Endothelial cell of umbilical vein (primary cell): ENCODE measurements around the gene SNPH. TPM values are rescaled to one million over a fixed set of nuclear protein-coding genes. Genes with fewer than 3 reads are reported as not detected.

ENCODE experiments used
- BruUV-seq: library from RNA; stranded (reverse); fragments of 400-500 nt; replicated peaks from 2 replicates; lab custom pipeline; 2021; lab: Mats Ljungman, UMichigan
- CTCF ChIA-PET: fragments of 300-600, 350-600 bp; sonication (Branson Sonifier 250); formaldehyde crosslinking; loops from one replicate; lab custom pipeline; 2021; ENCODE audit warnings: antibody characterized with exemption, inconsistent platforms; lab: Charles Lee
- POLR2A ChIA-PET: fragments of 300-600, 350-600 bp; sonication (Branson Sonifier 250); formaldehyde crosslinking; loops from one replicate; lab custom pipeline; 2021; ENCODE audit warnings: antibody characterized with exemption, inconsistent platforms; lab: Charles Lee
- DNase-seq: peaks from one replicate; pipeline ENCODE4 v3.0.0-alpha.2; 2011; ENCODE audit warnings: low read depth, low spot score
- FAIRE-seq: peaks from 2 replicates; lab custom pipeline; 2011; peaks lifted over from hg19 to GRCh38; lab: Jason Lieb, UNC
- H2AFZ ChIP-seq: 2 replicates; pipeline ENCODE4 v1.6.0; 2012; ENCODE audit warnings: low read depth, low read length, control low read depth, inconsistent platforms
- H3K27ac ChIP-seq: 2 replicates; pipeline ENCODE4 v1.5.1; 2011; ENCODE audit warnings: low read depth, mild to moderate bottlenecking, control low read depth, low read length, moderate library complexity; ENCODE audit not compliant: insufficient read depth
- H3K27me3 ChIP-seq, 2 experiments: 2 replicates each; pipeline versions ENCODE4 v1.6.0 to v1.6.1; 2011; ENCODE audit warnings: low read length in 2 of 2, mixed read lengths in 1 of 2; ENCODE audit not compliant: control insufficient read depth in 2 of 2, insufficient read depth in 2 of 2
- H3K36me3 ChIP-seq, 2 experiments: 2 replicates in 1 of 2; 3 replicates in 1 of 2; pipeline ENCODE4 v1.5.1; 2011; ENCODE audit warnings: low read length in 2 of 2, mild to moderate bottlenecking in 1 of 2, moderate library complexity in 1 of 2; ENCODE audit not compliant: control insufficient read depth in 2 of 2, insufficient read depth in 2 of 2; ENCODE audit errors: extremely low read depth in 1 of 2
- H3K4me1 ChIP-seq: 3 replicates; pipeline ENCODE4 v1.5.1; 2011; ENCODE audit warnings: mild to moderate bottlenecking, low read length; ENCODE audit not compliant: control insufficient read depth, insufficient read depth; ENCODE audit errors: extremely low read depth
- H3K4me2 ChIP-seq: 2 replicates; pipeline ENCODE4 v1.6.1; 2011; ENCODE audit warnings: low read length, control low read depth, mixed read lengths; ENCODE audit not compliant: insufficient read depth
- H3K4me3 ChIP-seq, 3 experiments: fragments of 200-600 bp in 1 of 3; sonication (generic), shearing (Covaris generic) in 1 of 3; replicated peaks in 1 of 3; 2 replicates each; pipeline ENCODE4 v1.5.1; 2011 to 2016; ENCODE audit warnings: control low read depth in 3 of 3, low read length in 3 of 3, mild to moderate bottlenecking in 2 of 3, inconsistent platforms in 1 of 3, low read depth in 1 of 3, moderate library complexity in 1 of 3; ENCODE audit not compliant: insufficient read depth in 1 of 3
- H3K79me2 ChIP-seq: 2 replicates; pipeline ENCODE4 v1.6.0; 2012; ENCODE audit warnings: low read length, inconsistent platforms; ENCODE audit not compliant: control insufficient read depth, insufficient read depth
- H3K9ac ChIP-seq: replicated peaks from 2 replicates; pipeline ENCODE3; 2011; ENCODE audit warnings: low read length, control low read depth; ENCODE audit not compliant: insufficient read depth; ENCODE audit errors: extremely low read depth
- H3K9me1 ChIP-seq: replicated peaks from 3 replicates; pipeline ENCODE4 v1.6.0; 2011; ENCODE audit warnings: mild to moderate bottlenecking, low read length; ENCODE audit not compliant: control insufficient read depth, insufficient read depth; ENCODE audit errors: extremely low read depth
- H3K9me3 ChIP-seq: replicated peaks from 2 replicates; pipeline ENCODE4 v1.5.1; 2012; ENCODE audit warnings: low read length, inconsistent platforms; ENCODE audit not compliant: control insufficient read depth, insufficient read depth
- H4K20me1 ChIP-seq: replicated peaks from 2 replicates; pipeline ENCODE3; 2011; ENCODE audit warnings: mild to moderate bottlenecking, low read length; ENCODE audit not compliant: control insufficient read depth, insufficient read depth; ENCODE audit errors: extremely low read depth
- CTCF ChIP-seq, 2 donors: IDR thresholded peaks; 1 replicate in 1 of 2; 2 replicates in 1 of 2; pipeline ENCODE4 v1.5.1; 2011; ENCODE audit warnings: low read length in 2 of 2, mild to moderate bottlenecking in 2 of 2, moderate library complexity in 2 of 2, control low read depth in 1 of 2, inconsistent platforms in 1 of 2, low read depth in 1 of 2; ENCODE audit not compliant: insufficient read depth in 1 of 2; ENCODE audit errors: extremely low read depth in 1 of 2
- EZH2 ChIP-seq: IDR thresholded peaks from 2 replicates; pipeline ENCODE4 v1.6.1; 2012; ENCODE audit warnings: borderline replicate concordance, low read depth, mild to moderate bottlenecking, moderate library complexity, low read length, inconsistent platforms; ENCODE audit not compliant: severe bottlenecking
- FOS ChIP-seq: IDR thresholded peaks from 2 replicates; pipeline ENCODE4 v1.6.1; 2011; ENCODE audit warnings: mild to moderate bottlenecking, low read length, moderate library complexity, borderline replicate concordance; ENCODE audit not compliant: insufficient read depth
- GATA2 ChIP-seq: IDR thresholded peaks from 2 replicates; pipeline ENCODE4 v1.7.0; 2011; ENCODE audit warnings: low read depth, mild to moderate bottlenecking, moderate library complexity, mixed read lengths, low read length; ENCODE audit not compliant: insufficient read length, insufficient read depth
- JUN ChIP-seq: IDR thresholded peaks from 2 replicates; pipeline ENCODE4 v1.6.1; 2011; ENCODE audit warnings: borderline replicate concordance, low read depth; ENCODE audit not compliant: insufficient read length, insufficient read depth
- MAX ChIP-seq: IDR thresholded peaks from 2 replicates; pipeline ENCODE4 v1.6.1; 2011; ENCODE audit not compliant: insufficient read depth, insufficient read length
- MYC ChIP-seq: IDR thresholded peaks from one replicate; pipeline ENCODE4 v1.6.1; 2011; ENCODE audit warnings: mild to moderate bottlenecking, low read depth, low read length
- POLR2A ChIP-seq: IDR thresholded peaks from 2 replicates; pipeline ENCODE4 v1.6.1; 2012; ENCODE audit warnings: low read depth, mild to moderate bottlenecking, control low read depth, low read length
- POLR2AphosphoS5 ChIP-seq: IDR thresholded peaks from 2 replicates; pipeline ENCODE4 v1.6.1; 2012; ENCODE audit warnings: low read depth, mild to moderate bottlenecking, control low read depth, low read length, moderate library complexity; ENCODE audit not compliant: insufficient read depth
- dilution Hi-C: fragments of 300-500 bp; cut with MboI; formaldehyde crosslinking; loops from one replicate; pipeline ENCODE4 v1.15.0; 2019; ENCODE audit warnings: low sequenced_read_pairs; ENCODE audit not compliant: extremely low pct_ligation_motif_present
- intact Hi-C: fragments of 100-400 bp; cut with micrococcal nuclease; formaldehyde crosslinking; loops from one replicate; pipeline ENCODE4 v1.10.0; 2022
- polyA plus RNA-seq, 4 experiments: library from polyadenylated mRNA; depleted of rRNA in 3 of 4; stranded (reverse) in 3 of 4; unstranded in 1 of 4; fragments of >200 nt; gene quantifications; 2 replicates each; pipeline versions ENCODE4 v1.2.1 to v1.2.3, GENCODE V29; 2011 to 2012; ENCODE audit warnings: missing spikeins in 1 of 4
- total RNA-seq: library from RNA; stranded (reverse); gene quantifications from 2 replicates; pipeline ENCODE4 v1.2.3, GENCODE V29; 2021

SNPH gene
- total and polyA plus RNA-seq, 2 donors (not counting 3 experiments of a cell fraction or from before 2014, with no cell fraction given), result 2.3 to 5.5 TPM

- dilution Hi-C loops (no loop called here), intact Hi-C loops (no loop called here)
- Histone ChIP-seq H3K79me2 (peaks cover 11% of the 10 kb centered on the region), H2AFZ (no peak overlapping the region), H3K4me3 (no peak overlapping the region), H3K27ac (no peak overlapping the region), H3K4me2 (no peak overlapping the region), H3K27me3 (no peaks in the 10 kb centered on the region), H3K36me3 (no peaks in the 10 kb centered on the region), H3K4me1 (peaks cover 61% of the 10 kb centered on the region), H3K9me3 (no peaks in the 10 kb centered on the region), H4K20me1 (no peaks in the 10 kb centered on the region), H3K9ac (no peak overlapping the region), H3K9me1 (no peaks in the 10 kb centered on the region)
- no peak for FAIRE-seq
- POLR2A ChIA-PET, result no interaction called here
- DNase-seq, result no peak
- no peak for TF ChIP-seq POLR2A
- no peak for TF ChIP-seq EZH2
- TF ChIP-seq GATA2, result no peak
- no peak for TF ChIP-seq FOS
- no peak for TF ChIP-seq POLR2AphosphoS5
- TF ChIP-seq MYC, result no peak
- TF ChIP-seq MAX, result no peak
- TF ChIP-seq CTCF (IDR thresholded peaks at IDR 0.05; ENCODE audit: extremely low read depth in 1 of 2, insufficient read depth in 1 of 2, low read depth in 1 of 2, low read length in 2 of 2), result no peak
- TF ChIP-seq JUN, result no peak
- CTCF ChIA-PET, result no interaction called here
- BruUV-seq, result no TSS peak
Observed at GRCh38 chr20:1334370-1334731, 68.3 kb downstream of the SNPH start.
